ENCODE results near the gene MAPK10. TPM values are rescaled to one million over a fixed set of nuclear protein-coding genes. Genes with fewer than 3 reads are reported as not detected.

Gene MAPK10
- total RNA-seq, 1 experiment from 2014 or later = 4.7 TPM

DNA sequence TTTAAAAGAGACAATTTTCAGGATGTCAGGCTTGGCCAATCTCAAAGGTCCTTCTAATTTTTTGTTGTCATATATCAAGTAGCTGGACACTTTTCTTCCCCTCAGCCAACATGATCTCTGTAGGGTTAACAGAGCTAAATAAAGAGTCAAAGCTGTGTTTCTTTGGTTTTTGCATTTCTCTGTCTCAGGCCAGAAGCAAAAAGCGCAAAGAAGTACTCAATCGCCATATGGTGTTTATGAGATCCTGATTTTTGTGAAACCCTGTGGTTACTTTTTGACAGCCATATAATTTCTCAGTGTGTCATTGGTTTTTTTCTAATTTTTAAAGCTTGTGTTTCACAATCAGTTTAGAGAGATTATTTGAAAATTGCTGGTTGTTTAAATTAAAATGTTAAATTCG lies 111.9 kb downstream of the MAPK10 start:
- Mint-ChIP-seq H3K4me1 (no peaks in the 10 kb centered on the region), H3K27me3 (ENCODE audit: low read depth) (no peaks in the 10 kb centered on the region)
- no CpG with 5 or more reads among the region's 3 CpGs for WGBS (ENCODE audit: extremely low coverage, insufficient read length, low lambda C conversion rate)

More for the DNA sequence above, 111.9 kb downstream of the MAPK10 start:
- Histone ChIP-seq H3K9ac (ENCODE audit: extremely low read depth, insufficient read length, low read length) (no peak overlapping the region), H3K4ac (ENCODE audit: low read depth, low read length) (no peak overlapping the region), H3K79me1 (ENCODE audit: insufficient read depth, low read depth, low read length, poor library complexity, severe bottlenecking) (no peaks in the 10 kb centered on the region), H3K27me3 (ENCODE audit: insufficient read depth, low read length) (no peaks in the 10 kb centered on the region), H4K5ac (ENCODE audit: insufficient read length, low read depth, low read length) (no peak overlapping the region), H3K23ac (ENCODE audit: insufficient read length, low read depth, low read length) (no peak overlapping the region), H4K8ac (replicated peaks; ENCODE audit: insufficient read length, low read depth, low read length) (no peak overlapping the region), H4K91ac (ENCODE audit: insufficient read length, low read depth, low read length) (no peak overlapping the region), H3T11ph (ENCODE audit: low read length) (no peak overlapping the region), H3K23me2 (ENCODE audit: insufficient read length, low read depth, low read length, poor library complexity, severe bottlenecking) (no peaks in the 10 kb centered on the region), H3K79me2 (ENCODE audit: insufficient read depth, low read length) (no peaks in the 10 kb centered on the region), H2BK5ac (ENCODE audit: insufficient read length, low read length) (no peak overlapping the region), H2BK120ac (ENCODE audit: low read depth, low read length, poor library complexity, severe bottlenecking) (no peak overlapping the region), H3K4me2 (ENCODE audit: insufficient read depth, insufficient read length, low read length) (no peak overlapping the region), H2BK12ac (ENCODE audit: insufficient read length, low read depth, low read length) (no peak overlapping the region), H3K27ac (ENCODE audit: insufficient read length, low read depth, low read length) (no peak overlapping the region), H3K56ac (ENCODE audit: insufficient read length, low read depth, low read length) (no peak overlapping the region), H3K9me3 (ENCODE audit: control insufficient read depth, low read depth, low read length) (no peaks in the 10 kb centered on the region), H3K18ac (ENCODE audit: insufficient read length, low read depth, low read length) (no peak overlapping the region), H2BK20ac (ENCODE audit: low read depth, low read length, poor library complexity, severe bottlenecking) (no peak overlapping the region), H4K20me1 (ENCODE audit: control insufficient read depth, insufficient read depth, insufficient read length) (no peaks in the 10 kb centered on the region), H2BK15ac (ENCODE audit: low read depth, low read length) (no peak overlapping the region), H2AFZ (ENCODE audit: low read length) (no peak overlapping the region), H2AK5ac (ENCODE audit: insufficient read length, low read length) (no peak overlapping the region), H3K14ac (ENCODE audit: insufficient read depth, low read length) (no peak overlapping the region), H3K4me1 (ENCODE audit: insufficient read depth, low read length) (no peaks in the 10 kb centered on the region)
- Mint-ChIP-seq H3K36me3 (ENCODE audit: insufficient read depth in 1 of 3, low read depth in 3 of 3) (peaks cover 0 to 5% (median 2%) of the 10 kb centered on the region in 3 experiments; a peak in 3 of 7 replicates), H3K4me3 (no peak overlapping the region), H3K27ac (0 out of 7 replicates have a peak overlapping the region, but pooled peaks of 1 of the 3 experiments have one; percentile 66), H3K9me3 (no peaks in the 10 kb centered on the region; a peak in 1 of 5 replicates)
- DNase-seq = no peak
- TF ChIP-seq, protein P1, sequence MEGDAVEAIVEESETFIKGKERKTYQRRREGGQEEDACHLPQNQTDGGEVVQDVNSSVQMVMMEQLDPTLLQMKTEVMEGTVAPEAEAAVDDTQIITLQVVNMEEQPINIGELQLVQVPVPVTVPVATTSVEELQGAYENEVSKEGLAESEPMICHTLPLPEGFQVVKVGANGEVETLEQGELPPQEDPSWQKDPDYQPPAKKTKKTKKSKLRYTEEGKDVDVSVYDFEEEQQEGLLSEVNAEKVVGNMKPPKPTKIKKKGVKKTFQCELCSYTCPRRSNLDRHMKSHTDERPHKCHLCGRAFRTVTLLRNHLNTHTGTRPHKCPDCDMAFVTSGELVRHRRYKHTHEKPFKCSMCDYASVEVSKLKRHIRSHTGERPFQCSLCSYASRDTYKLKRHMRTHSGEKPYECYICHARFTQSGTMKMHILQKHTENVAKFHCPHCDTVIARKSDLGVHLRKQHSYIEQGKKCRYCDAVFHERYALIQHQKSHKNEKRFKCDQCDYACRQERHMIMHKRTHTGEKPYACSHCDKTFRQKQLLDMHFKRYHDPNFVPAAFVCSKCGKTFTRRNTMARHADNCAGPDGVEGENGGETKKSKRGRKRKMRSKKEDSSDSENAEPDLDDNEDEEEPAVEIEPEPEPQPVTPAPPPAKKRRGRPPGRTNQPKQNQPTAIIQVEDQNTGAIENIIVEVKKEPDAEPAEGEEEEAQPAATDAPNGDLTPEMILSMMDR (conservative IDR thresholded peaks at IDR 0.05) = no peak
